ENCODE measurements around the gene CHEK2.

DNA sequence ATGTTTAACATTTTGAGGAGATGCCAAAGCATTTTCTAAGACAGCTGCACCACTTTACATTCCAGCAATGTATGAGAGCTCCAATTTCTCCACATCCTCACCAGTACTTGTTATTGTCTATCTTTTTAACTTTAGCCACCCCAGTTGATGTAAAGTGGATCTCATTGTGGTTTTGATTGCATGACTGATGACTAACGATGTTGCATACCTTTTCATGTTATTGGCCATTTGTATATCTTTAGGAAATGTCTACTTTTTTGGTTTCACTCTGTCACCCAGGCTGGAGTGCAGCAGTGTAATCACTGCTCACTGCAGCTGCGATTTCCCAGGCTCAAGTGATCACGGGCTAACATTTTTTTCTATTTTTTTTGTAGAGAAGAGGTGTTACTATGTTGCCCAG, 70.9 kb downstream of the CHEK2 start:
- no peak for TF ChIP-seq POLR2AphosphoS5 (IDR thresholded peaks at IDR 0.05; ENCODE audit: low read depth)
- no peak for TF ChIP-seq CTCF (IDR thresholded peaks at IDR 0.05; ENCODE audit: insufficient read depth, low read length)
